Measurements from ENCODE around the gene CAMSAP2.
A peak's percentile ranks its signal among the peaks of the same experiment; 100 is the strongest.
"Not testable (repeated sequence)": the region's sequence is repeated elsewhere in the genome, so short reads cannot be mapped to it uniquely, and the experiment has no call there.

The CAMSAP2 gene

GRCh38 chr1:200783926-200784325 lies 45.2 kb downstream of the CAMSAP2 start:
- DNase-seq (ENCODE audit: low spot score), result no peak

GRCh38 chr1:200784576-200784975 lies 45.9 kb downstream of the CAMSAP2 start:
- DNase-seq (ENCODE audit: low spot score), result no peak

- no peak for DNase-seq (ENCODE audit: low spot score)
These were observed 48.1 kb downstream of the CAMSAP2 start for GRCh38 chr1:200786788-200787187.

- DNase-seq (ENCODE audit: low spot score), result no peak
These were observed 49.2 kb downstream of the CAMSAP2 start for GRCh38 chr1:200787896-200788387.

- DNase-seq (ENCODE audit: low spot score), result not testable (repeated sequence)
These were observed 52.3 kb downstream of the CAMSAP2 start for GRCh38 chr1:200791012-200791411.

GRCh38 chr1:200793677-200794076 lies 55.0 kb downstream of the CAMSAP2 start:
- no peak for DNase-seq (ENCODE audit: low spot score)

GRCh38 chr1:200794506-200795065 lies 55.9 kb downstream of the CAMSAP2 start:
- DNase-seq (ENCODE audit: low spot score), result no peak

- no peak for DNase-seq (ENCODE audit: low spot score)
These were observed 56.5 kb downstream of the CAMSAP2 start for GRCh38 chr1:200795156-200795555.

- DNase-seq (ENCODE audit: low spot score), result no peak
These were observed 63.3 kb downstream of the CAMSAP2 start for GRCh38 chr1:200802042-200802441.

- peak; percentile 60 for DNase-seq (ENCODE audit: low spot score)
These were observed 64.3 kb downstream of the CAMSAP2 start for GRCh38 chr1:200802865-200803512.

GRCh38 chr1:200805719-200806118 lies 67.0 kb downstream of the CAMSAP2 start:
- DNase-seq (ENCODE audit: low spot score), result no peak

- DNase-seq (ENCODE audit: low spot score), result no peak
These were observed 70.2 kb downstream of the CAMSAP2 start for GRCh38 chr1:200808846-200809245.

- DNase-seq (ENCODE audit: low spot score), result no peak
These were observed 73.0 kb downstream of the CAMSAP2 start for GRCh38 chr1:200811704-200812103.

- not testable (repeated sequence) for DNase-seq (ENCODE audit: low spot score)
These were observed 78.0 kb downstream of the CAMSAP2 start for GRCh38 chr1:200816624-200817224.

- no peak for DNase-seq (ENCODE audit: low spot score)
These were observed 79.6 kb downstream of the CAMSAP2 start for GRCh38 chr1:200818248-200818647.

GRCh38 chr1:200819726-200820125 lies 81.0 kb downstream of the CAMSAP2 start:
- no peak for DNase-seq (ENCODE audit: low spot score)

- DNase-seq (ENCODE audit: low spot score), result no peak
These were observed 92.4 kb downstream of the CAMSAP2 start for GRCh38 chr1:200831091-200831490.

GRCh38 chr1:200834383-200834782 lies 95.7 kb downstream of the CAMSAP2 start:
- no peak for DNase-seq (ENCODE audit: low spot score)

GRCh38 chr1:200836213-200836612 lies 97.5 kb downstream of the CAMSAP2 start:
- DNase-seq (ENCODE audit: low spot score), result no peak

GRCh38 chr1:200837931-200838571 lies 99.4 kb downstream of the CAMSAP2 start:
- no peak for DNase-seq (ENCODE audit: low spot score)

- DNase-seq (ENCODE audit: low spot score), result no peak
These were observed 100.2 kb downstream of the CAMSAP2 start for GRCh38 chr1:200838676-200839445.

GRCh38 chr1:200845360-200845759 lies 106.7 kb downstream of the CAMSAP2 start:
- no peak for DNase-seq (ENCODE audit: low spot score)

Data from germinal center (tissue), 1 donor.